Stimulated activated CD8-positive, alpha-beta memory T cell treated with anti-CD3 and anti-CD28 coated beads, Interleukin-4, amount 100 ng/mL, for 48 hours (primary cell): Measurements from ENCODE around the gene DHX15.
"Not testable (repeated sequence)": the region's sequence is repeated elsewhere in the genome, so short reads cannot be mapped to it uniquely, and the experiment has no call there.

Experiments used
- DNase-seq: peaks from one replicate; pipeline ENCODE4 v3.0.0-alpha.2; 2020

DHX15 gene

DNA sequence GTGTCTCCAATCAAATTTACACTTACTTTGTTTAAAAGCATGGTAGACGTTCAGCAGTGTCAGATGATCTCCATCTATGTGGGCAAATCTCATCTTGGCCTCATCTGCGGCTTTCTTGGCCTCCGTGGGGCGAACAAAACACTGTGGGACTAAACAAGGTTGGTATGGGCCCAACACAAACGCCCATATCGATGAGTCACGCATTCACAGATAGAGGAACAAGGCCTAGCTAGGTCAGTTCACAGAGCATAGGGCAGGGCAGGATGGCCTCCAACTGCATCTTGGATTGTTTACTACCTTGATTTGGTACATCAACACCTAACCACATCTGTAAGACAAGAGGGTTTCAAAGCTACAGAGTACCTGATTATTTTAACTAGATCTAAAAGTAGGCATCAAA, 47.3 kb downstream of the DHX15 start:
- no peak for DNase-seq

DNA sequence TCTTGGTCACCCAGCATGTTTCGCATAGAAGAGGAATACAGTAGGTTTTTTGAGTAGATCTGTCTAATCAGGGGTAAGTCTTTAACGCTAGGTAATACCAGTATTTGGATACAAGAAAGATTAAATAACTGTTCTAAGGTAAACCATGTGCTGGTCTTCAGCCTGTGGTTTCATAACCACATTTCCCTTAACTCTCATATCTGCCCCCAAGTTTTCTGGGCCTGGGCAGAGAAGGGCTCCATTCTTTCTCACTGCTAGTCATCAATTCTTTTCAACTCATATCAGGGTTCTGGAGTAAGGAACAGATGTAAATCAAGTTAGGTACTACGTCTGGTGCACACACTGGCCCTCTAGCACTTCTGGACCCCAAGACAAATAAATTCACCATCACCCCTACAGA, 49.0 kb downstream of the DHX15 start:
- DNase-seq, result no peak

DNA sequence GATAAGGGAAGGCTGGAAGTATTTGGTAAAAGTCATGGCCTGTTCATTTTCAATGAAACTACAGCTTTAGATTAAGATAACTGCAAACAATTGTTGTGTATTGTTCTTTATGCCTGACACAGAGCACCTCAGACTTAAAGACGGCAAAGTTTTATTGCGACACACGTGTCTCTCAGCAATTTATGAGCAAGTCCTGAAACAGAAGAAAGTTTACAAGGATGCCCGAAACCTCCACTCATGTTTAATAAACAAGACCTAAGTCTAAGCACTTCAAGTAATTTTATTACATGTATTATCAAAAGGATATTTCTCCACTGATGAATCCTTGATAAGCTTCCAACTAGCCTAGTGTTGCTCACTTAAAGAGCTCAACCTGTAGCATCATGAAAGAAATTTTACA, 51.0 kb downstream of the DHX15 start:
- no peak for DNase-seq

DNA sequence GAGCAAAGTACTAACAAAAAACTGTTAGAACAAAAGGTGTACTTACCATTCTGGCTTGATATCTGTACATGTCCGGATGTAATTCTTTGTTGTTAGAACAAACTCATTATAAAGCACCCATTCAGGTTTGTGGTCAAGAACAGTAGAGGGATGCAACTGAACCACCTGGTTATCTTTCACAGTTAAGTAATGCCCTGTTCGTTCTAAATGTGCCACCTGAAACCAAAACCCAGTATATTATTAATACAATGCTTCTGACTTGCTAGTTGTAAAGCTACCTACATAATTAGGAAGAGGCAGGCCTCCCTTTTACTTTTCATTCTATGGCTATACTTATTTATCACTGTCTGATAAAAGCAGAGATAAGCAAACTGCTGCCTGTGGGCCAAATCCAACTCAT, 54.8 kb downstream of the DHX15 start:
- no peak for DNase-seq

DNA sequence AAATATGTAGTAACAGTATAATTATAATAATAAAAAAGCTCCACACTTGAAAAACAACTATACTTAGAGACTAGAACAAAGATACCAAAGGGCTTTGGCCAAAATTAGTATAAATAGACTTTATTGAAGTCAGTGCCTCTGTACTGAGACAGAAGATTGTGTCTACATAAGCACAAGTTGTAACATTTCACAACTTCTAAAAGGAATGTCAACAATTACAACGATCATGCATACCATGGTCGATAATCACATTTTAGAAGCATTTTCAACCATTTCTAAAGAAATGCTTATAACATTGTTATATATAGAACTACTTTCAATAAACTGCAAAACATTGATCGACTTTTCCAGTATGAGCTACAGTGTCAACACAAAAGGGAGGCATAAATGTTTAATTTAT, 57.0 kb downstream of the DHX15 start:
- no peak for DNase-seq

DNA sequence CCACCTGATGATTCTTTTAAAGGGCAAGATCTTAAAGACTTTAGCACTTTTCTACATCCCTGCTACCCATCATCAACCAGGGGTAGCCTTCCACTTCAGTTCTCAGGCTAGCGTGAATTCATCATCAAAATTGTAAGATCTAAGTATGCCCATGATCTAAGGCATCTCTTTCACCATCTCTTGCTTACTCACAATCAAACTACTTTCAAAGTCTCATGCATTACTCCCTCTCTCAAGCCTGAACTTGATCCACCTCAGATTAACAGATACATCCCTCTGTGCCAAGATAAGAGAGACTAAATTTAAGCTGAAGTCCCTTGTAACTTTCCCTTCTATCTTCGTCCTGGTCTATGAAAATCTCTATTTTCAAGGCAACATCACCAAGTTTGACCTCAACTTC, 62.8 kb downstream of the DHX15 start:
- no peak for DNase-seq

DNA sequence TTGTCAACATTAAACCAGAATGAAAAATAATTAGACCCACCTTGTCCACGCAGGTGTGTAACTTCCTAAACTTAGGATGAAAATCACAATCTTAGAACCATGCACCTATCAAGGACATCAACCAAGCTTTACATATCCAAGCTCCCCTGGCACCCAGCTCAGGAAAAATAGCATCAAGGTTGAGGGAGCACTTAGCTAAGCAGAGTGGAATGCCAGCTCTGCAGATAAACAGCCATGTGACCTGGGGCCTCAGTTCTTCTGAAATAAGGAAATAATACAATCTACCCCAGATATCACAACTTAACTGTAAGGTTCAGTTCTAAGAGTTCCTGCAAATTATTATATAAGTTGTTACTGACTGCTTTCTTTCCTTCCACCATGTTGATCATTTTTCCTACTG, 64.7 kb downstream of the DHX15 start:
- DNase-seq, result no peak

DNA sequence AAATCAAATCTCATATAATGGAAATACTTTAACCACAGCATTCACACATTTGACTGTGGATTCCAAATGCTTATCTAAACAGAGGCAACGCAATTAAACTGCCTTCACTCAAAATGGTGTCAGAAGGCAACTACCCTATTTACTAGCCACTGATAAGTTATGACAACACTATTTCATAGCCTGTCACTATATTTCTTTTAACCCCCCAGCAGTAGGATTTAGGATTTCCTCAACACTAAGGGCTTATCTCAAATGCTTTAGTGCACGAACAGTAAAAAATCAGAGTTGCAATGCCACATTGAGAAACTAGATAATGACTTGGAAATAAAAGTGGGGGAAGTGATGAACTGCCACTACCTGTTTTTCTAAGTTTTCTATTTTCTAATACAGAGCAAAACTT, 66.7 kb downstream of the DHX15 start:
- no peak for DNase-seq

DNA sequence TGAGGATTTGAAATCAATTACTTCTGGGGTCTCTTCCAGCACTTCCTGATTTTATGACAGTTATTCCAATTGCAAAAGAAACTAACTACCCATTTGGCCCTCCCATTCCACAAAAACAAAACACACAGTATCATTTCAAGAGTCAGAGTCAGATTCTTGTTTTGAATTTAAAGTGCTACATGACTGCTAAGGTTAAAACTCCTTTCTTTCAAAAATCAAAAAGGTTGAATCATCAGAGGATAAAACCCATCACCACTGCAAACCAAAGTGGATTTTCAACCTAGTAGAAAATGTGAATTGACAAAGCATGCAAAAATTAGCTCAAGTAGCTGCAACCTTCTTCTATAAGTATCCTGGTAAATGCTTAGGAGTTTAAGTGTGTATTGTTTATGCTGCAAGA, 67.4 kb downstream of the DHX15 start:
- DNase-seq, result no peak

DNA sequence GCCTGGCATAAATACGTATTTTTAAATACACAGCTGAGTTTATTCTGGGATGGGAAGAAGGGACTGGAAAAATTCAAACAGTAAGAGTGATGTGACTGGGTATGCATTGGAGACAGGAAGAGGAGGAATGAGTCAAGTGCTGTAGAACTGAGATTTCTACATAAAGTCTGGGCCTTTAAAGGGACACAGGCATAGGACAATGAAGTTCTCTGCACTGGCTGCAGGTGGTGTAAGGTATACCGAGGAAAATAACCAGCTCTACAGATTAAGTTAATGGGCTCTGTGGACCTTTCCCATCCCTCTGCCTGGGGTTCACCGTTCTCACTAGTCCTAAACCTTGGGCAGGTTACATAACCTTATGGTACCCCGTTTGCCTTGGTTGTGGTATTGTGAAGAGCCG, 68.7 kb downstream of the DHX15 start:
- DNase-seq, result no peak

DNA sequence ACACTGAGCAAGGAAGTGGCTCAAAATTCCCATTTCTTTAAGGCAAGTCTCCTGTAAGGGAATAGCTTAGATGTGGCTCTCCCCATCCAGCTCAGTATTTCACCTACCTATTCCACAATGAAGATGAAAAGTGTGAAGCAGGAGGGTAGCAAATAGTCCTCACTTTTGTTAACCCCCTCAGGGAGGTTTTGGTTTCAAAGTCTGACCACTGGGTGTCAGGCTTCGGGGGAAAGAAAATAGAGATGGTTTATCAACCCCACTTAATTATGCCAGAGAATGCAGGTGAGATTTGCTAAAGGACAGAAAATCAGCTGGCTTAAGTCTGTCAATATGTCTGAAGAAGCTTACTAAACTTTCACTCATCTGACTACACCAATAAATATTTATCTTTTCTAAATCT, 69.5 kb downstream of the DHX15 start:
- DNase-seq, result no peak

DNA sequence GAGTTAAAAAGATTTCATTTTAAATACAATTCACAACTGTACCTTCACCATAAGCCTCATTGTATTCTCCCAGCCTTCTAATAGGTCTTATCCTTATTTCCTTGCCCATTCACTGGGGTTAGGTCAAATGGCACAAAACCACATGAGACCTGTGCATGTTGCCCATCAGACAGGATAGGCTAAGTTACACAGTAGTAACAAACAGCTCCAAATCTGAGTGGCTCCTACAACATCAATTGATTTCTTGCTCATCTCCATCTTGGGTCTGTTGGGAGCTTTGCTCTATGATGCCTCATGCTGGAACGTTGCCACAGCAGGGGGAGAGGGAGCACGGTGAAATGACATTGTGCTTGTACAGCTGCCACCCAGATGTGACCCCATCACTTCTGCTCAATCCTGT, 70.6 kb downstream of the DHX15 start:
- DNase-seq, result no peak

DNA sequence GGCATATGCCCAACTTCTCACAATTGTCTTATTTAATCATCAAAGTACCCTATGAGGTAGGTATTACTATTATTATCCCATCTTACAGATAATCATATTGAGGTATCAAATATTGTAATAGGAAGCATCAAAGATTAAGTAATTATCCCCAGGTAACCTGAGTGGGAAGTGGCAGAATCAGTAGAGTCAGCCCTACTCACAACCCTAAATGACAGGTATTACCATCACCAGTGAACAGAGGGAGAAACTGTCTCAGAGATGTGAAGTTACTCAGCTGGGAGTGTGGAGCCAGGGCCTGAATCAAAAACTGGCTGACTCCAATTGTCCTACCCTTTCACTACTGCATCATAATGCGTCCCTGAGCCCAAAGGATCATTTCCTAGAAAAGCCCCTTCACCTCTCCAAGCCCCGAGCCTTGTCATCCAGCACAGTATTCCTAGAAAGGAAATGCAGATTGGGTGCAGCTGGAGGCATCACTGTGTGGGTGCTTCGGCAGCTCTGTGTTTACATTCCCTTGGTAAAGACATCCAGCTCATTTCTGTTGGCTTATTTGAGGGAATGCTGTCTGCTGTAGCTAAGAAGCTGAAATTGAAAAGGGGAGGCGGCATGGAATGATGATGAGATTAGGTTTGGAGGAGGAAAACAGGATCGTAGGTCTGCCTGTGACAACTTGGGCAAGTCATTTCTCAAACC, 72.8 kb downstream of the DHX15 start:
- no peak for DNase-seq

DNA sequence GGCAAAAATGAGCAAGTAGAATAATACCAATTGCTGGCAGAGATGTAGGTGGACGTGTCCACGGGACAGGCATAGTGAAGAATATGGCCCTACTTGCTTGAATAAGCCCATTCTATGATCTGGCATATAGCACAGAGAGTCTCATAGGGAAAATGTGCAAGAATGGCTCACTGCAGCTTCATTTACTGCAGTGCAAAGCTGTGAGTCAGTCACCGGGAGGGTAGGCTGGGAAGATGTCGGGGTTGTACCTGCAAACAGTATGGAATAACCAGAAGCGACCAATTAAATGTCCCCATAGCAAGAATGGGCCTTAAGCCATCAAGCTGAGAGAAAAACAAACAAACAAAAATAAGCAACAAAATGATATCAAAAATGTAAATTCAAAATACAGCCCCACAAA, 74.3 kb downstream of the DHX15 start:
- no peak for DNase-seq

DNA sequence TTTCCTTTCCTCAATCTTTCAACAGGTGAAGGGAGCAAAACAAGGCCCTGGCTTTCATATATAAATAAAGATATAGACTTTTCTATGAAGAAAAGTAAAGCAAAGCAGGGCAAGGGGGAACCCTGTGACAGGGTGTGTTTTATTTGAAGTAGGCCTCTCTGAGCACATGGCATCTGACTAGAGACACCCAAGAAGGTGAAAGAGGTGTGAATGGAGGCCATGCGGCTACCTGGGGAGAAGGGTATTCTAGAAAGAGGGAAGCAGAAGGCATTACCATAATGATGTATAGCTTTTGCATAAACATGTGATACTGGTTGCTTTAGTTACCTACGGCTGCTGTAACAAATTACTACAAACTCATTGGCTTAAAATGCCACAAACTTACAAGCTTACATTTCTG, 75.8 kb downstream of the DHX15 start:
- DNase-seq, result no peak

DNA sequence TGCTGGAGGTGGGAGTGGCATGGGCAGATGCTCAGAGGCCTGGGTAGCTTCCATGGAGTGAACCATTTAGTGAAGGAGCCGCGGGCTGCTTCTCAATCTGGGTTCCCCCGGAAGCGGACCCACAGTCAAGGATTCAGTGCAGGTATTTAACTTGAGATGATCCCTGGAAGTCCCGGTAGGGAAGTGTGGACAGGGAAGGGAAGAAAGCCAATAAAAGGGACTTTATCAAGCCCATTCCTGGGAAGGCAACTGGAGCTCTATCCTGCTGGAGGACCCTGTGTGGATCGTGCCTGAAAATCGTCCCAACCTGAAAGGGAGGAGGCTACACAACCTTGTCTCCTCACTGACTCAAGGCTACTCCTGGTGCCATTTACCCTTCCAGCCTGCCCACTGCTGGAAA, 76.9 kb downstream of the DHX15 start:
- DNase-seq, result no peak

DNA sequence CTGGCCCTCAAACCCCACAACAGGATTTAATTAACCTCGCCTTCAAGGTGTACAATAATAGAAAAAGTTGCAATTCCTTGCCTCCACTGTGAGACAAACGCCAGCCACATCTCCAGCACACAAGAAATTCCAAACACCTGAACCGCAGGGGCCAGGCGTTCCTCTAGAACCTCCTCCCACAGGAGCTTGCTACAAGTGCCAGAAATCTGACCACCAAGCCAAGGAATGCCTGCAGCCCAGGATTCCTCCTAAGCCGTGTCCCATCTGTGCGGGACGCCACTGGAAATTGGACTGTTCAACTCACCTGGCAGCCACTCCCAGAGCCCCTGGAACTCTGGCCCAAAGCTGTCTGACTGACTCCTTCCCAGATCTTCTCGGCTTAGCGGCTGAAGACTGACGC, 81.3 kb downstream of the DHX15 start:
- not testable (repeated sequence) for DNase-seq

DNA sequence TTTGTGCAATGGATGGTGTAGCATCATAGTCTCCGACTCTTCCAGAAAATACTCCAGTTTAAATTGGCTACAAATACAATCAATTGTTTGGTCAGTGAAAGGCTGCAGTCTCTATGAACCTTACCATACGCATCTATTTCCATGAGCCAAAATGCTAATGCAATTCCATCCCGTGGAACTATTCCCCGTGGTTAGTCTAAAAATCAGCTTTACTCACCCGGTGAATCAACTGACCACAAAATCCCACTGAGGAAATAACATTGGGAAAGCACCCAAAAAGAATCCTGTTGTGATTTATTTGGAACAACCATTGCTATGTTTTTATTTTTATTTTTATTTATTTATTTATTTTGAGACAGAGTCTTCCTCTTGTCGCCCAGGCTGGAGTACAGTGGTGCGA, 87.1 kb downstream of the DHX15 start:
- DNase-seq, result no peak

DNA sequence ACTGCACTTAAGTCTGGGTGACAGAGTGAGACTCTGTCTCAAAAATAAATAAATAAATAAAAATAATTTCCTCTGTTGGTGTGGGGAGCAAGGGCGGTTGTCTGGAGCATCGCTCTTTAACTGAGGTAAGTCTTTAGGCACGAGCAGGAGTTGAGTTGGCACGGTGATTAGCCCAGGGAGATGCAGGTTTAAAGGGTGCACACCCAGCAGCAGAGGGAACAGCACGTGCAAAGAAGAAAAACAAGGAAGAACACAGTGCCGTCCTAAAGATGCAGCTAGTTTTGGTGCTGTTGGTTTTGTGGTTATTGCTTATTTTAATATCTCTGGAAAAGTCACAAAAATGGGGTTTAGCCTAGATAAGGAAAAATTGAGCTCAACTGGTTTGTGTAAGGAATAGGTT, 87.8 kb downstream of the DHX15 start:
- no peak for DNase-seq

DNA sequence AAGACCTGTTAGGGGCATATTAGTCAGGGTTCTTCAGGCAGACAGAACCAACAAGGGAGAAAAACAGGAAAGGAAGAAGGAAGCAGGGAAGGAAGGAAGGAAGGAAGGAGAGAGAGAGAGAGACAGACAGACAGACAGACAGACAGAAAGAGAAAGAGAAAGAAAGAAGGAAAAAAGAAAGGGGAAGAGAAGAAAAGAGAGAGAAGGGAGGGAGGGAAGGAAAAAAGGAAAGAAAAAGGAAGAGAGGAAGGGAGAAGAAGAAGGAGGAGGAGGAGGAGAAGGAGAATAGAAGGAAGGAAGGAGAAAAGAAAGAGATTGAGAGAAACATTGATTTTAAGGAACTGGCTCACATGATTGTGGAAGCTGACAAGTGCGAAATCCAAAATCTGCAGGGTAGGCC, 89.0 kb downstream of the DHX15 start:
- DNase-seq, result no peak

DNA sequence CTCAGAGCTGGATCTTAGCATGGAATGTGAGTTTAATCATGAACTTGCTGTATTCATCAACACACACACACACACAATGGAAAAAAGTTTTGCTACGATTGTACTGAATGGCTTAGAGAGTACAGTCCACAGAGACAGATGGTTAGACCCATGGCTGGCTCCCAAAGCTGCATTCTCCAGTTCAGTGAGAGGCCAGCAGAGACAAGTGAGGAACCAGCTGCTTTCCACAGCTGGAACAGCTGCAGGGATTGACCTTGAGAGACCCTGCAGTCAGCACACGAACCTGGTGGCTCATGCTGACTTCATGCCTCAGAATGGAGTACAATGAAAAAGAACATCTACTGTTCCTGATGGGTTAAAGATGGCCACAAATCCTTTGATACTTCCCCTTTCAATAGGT, 94.5 kb downstream of the DHX15 start:
- no peak for DNase-seq

DNA sequence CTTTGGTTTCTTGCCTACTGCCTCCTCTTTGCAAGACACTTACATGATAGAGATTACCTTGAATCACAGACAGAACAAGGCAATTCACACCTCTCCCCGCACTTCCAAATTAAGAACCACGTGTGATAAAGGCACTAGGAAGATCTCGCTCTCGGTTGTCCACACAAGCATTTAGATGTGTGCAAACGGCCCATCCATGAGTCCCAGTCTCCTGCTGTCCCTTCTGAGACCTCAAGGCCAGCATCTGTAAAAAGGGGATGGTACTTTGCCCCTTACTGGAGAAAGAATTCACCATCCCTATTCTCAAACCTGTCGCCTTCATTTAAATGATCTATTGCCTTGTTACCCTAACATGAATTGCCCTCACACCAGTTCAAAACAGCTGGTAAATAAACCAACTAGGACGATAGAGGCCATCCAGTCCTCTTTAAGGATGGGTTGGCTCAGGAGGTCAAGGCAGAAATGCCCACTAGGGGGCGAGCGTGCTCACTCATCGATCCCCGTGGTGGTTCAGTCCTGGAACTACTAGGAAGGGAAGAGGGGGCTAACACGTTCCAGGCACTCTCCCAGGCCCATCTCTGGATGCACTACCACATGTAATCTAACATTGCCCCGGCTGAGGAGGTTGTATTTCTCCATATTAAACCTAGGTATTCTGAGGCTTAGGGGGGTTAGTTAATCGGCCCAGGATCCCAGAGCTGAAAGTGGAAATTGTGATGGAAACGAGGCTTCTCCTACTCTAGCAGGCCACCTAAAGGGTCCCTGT, 95.8 kb downstream of the DHX15 start:
- DNase-seq, result peak; percentile 90

DNA sequence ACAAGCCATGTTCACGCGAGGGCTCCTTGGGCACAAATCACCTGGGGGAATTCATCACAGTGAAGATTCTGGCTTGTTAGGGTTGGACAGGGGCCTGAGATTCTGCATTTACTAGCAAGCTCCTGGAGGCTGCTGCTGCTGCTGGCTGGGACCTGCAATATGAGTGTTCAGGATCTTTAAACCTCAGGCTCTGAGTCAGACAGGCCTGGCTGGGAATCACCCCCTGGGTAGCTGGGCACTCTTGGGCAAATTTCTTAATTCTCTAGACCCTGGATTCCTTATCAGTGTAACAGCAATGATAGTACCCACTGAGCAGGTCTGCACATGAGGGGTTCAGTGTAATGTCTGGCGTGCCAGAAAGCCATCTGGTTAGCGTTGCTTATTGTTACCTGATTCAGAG, 101.5 kb downstream of the DHX15 start:
- DNase-seq, result no peak

DNA sequence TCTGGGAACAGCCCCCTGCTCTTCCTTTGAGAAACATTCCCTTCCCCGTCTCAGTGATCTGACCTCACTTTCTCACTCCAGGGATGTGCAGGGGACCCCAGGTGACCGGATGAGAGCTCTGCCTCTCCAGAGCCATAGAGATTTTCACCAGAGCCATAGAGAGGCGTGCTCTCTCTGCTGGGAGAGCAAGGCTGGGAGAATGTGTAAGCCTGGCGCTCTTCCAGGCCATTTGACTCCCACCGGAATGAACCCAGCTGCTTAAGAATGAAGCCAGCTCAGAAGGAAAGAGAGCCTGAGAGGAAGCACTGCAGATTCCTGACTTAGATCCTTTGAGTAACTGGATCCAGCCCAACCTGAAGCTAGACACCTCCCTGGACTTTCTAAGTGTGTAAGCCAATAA, 106.4 kb downstream of the DHX15 start:
- no peak for DNase-seq
